Measurements from ENCODE around the gene FUCA2.
A peak's percentile ranks its signal among the peaks of the same experiment; 100 is the strongest.
"Not testable (repeated sequence)": the region's sequence is repeated elsewhere in the genome, so short reads cannot be mapped to it uniquely, and the experiment has no call there.

FUCA2 gene

GRCh38 chr6:143501851-143502250, 9.7 kb downstream of the FUCA2 start:
- no peak for DNase-seq (ENCODE audit: low read depth in 2 of 2, low spot score in 1 of 2)

- DNase-seq (ENCODE audit: low read depth in 2 of 2, low spot score in 1 of 2), result no peak
Measured at GRCh38 chr6:143498428-143498827, 13.1 kb downstream of the FUCA2 start.

GRCh38 chr6:143496974-143497373, 14.5 kb downstream of the FUCA2 start:
- no peak for DNase-seq (ENCODE audit: low read depth in 2 of 2, low spot score in 1 of 2)

- no peak for DNase-seq (ENCODE audit: low read depth in 2 of 2, low spot score in 1 of 2)
Measured at GRCh38 chr6:143490775-143491174, 20.7 kb downstream of the FUCA2 start.

GRCh38 chr6:143490244-143490643, 21.3 kb downstream of the FUCA2 start:
- no peak for DNase-seq (ENCODE audit: low read depth in 2 of 2, low spot score in 1 of 2)

- DNase-seq (ENCODE audit: low read depth in 2 of 2, low spot score in 1 of 2), result no peak
Measured at GRCh38 chr6:143486752-143487151, 24.8 kb downstream of the FUCA2 start.

- DNase-seq (ENCODE audit: low read depth in 2 of 2, low spot score in 1 of 2), result no peak
Measured at GRCh38 chr6:143485967-143486366, 25.6 kb downstream of the FUCA2 start.

- no peak for DNase-seq (ENCODE audit: low read depth in 2 of 2, low spot score in 1 of 2)
Measured at GRCh38 chr6:143482593-143482992, 28.9 kb downstream of the FUCA2 start.

GRCh38 chr6:143478479-143479062, 32.9 kb downstream of the FUCA2 start:
- no peak for DNase-seq (ENCODE audit: low read depth in 2 of 2, low spot score in 1 of 2)

GRCh38 chr6:143476545-143476944, 35.0 kb downstream of the FUCA2 start:
- DNase-seq (ENCODE audit: low read depth in 2 of 2, low spot score in 1 of 2), result no peak

GRCh38 chr6:143471822-143472221, 39.7 kb downstream of the FUCA2 start:
- no peak for DNase-seq (ENCODE audit: low read depth in 2 of 2, low spot score in 1 of 2)

- DNase-seq (ENCODE audit: low read depth in 2 of 2, low spot score in 1 of 2), result not testable (repeated sequence)
Measured at GRCh38 chr6:143468823-143469222, 42.7 kb downstream of the FUCA2 start.

GRCh38 chr6:143468026-143468425, 43.5 kb downstream of the FUCA2 start:
- DNase-seq (ENCODE audit: low read depth in 2 of 2, low spot score in 1 of 2), result no peak

- DNase-seq (ENCODE audit: low read depth in 2 of 2, low spot score in 1 of 2), result no peak
Measured at GRCh38 chr6:143465546-143465945, 46.0 kb downstream of the FUCA2 start.

GRCh38 chr6:143457563-143458359, 53.8 kb downstream of the FUCA2 start:
- no peak for DNase-seq (ENCODE audit: low read depth in 2 of 2, low spot score in 1 of 2)

GRCh38 chr6:143451531-143451930, 60.0 kb downstream of the FUCA2 start:
- DNase-seq (ENCODE audit: low read depth in 2 of 2, low spot score in 1 of 2), result no peak

GRCh38 chr6:143450453-143451371, 60.8 kb downstream of the FUCA2 start, which contains the start of the genes ADAT2 and PEX3:
ADAT2 (minus strand) TSS chr6:143450695; CDS start chr6:143450658, 37 bp downstream.
PEX3 (plus strand) TSS chr6:143450805; CDS start chr6:143451043, 238 bp downstream.
- peak; percentile 83 to 87 for DNase-seq (ENCODE audit: low read depth in 2 of 2, low spot score in 1 of 2)

GRCh38 chr6:143449714-143450452, 61.6 kb downstream of the FUCA2 start:
- DNase-seq (ENCODE audit: low read depth in 2 of 2, low spot score in 1 of 2), result peak in 1 of 2 donors; percentile 23

GRCh38 chr6:143449082-143449713, 62.3 kb downstream of the FUCA2 start:
- DNase-seq (ENCODE audit: low read depth in 2 of 2, low spot score in 1 of 2), result no peak

- DNase-seq (ENCODE audit: low read depth in 2 of 2, low spot score in 1 of 2), result not testable (repeated sequence)
Measured at GRCh38 chr6:143447865-143448264, 63.7 kb downstream of the FUCA2 start.
